ENCODE data around the gene ENAH.

The ENAH gene

GRCh38 chr1:225565847-225566246, 87.1 kb downstream of the ENAH start:
- Histone ChIP-seq H3K9me3 (no peaks in the 10 kb centered on the region), H3K27me3 (ENCODE audit: low read depth) (no peaks in the 10 kb centered on the region), H3K4me1 (peaks cover 8% of the 10 kb centered on the region), H3K36me3 (replicated peaks) (peaks cover 14% of the 10 kb centered on the region), H3K4me3 (no peak overlapping the region)
- no peak for DNase-seq (ENCODE audit: low spot score in 2 of 2)
- in situ Hi-C loops (cut with MboI; ENCODE audit: low sequenced_read_pairs) = no loop called here

DNA sequence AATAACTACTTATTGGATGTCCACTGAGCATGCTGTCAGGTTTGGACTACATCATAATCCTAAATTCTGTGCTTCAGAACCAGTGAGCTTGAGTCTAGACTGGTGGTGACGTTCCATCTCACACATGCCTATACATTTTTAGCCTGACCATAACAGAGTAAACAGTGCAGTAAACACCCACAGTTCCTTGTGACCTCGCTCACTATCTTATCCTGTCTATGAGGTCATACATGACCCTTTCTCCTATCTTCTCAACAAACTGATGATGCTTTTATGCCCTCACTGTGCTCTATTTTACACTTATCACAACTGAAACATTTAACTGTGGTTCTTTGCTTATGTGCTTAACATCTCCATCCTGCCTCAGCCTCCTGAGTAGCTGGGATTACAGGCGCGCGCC, 91.2 kb downstream of the ENAH start:
- H3K27me3 ChIP-seq (ENCODE audit: low read depth) = no peaks in the 10 kb centered on the region
- H3K9me3 ChIP-seq = no peaks in the 10 kb centered on the region
- DNase-seq (ENCODE audit: low spot score in 2 of 2) = no peak
- no peak overlapping the region for H3K4me3 ChIP-seq
- H3K36me3 ChIP-seq (replicated peaks) = peaks cover 17% of the 10 kb centered on the region
- in situ Hi-C loops (cut with MboI; ENCODE audit: low sequenced_read_pairs) = no loop called here
- no peaks in the 10 kb centered on the region for H3K4me1 ChIP-seq

DNA sequence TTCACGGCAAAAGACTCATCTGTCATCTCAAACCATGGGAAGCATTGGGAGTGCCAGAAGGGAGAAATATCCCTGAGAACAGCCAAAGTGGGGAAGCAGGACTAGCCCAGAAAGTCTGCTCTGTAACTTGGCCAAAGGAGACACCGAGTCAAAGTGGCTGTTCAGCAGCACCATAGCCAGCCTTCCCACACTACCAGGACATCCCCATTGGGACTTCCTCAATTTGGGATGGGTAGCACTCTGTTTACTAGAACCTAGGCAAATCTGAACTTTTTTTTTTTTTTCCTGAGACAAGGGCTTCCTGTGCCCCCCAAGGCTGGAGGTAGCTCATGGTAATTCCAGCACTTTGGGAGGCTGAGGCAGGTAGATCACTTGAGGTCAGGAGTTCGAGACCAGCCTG, 93.0 kb downstream of the ENAH start:
- Histone ChIP-seq H3K27me3 (ENCODE audit: low read depth) (no peaks in the 10 kb centered on the region), H3K36me3 (replicated peaks) (peaks cover 8% of the 10 kb centered on the region), H3K4me1 (no peaks in the 10 kb centered on the region), H3K4me3 (no peak overlapping the region), H3K9me3 (no peaks in the 10 kb centered on the region)
- no peak for DNase-seq (ENCODE audit: low spot score in 2 of 2)
- in situ Hi-C loops (cut with MboI; ENCODE audit: low sequenced_read_pairs) = no loop called here

DNA sequence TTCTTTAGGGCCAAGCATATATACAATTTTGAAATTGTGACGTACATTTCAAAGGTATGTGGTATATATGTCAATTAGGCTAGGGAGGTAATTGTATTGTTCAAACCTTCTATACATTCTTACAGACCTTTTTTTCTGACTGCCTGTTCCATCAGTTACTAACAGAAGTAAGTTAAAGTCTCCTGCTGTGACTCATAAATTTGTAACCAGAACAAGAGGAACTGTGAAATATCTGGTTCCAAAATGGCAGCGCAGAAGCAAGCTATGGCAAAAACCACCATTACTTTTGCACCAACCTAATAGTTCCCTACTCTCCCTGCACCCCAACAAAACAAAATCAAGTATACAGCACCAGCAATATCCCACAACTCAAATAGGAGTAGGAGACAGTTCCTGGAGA, 93.6 kb downstream of the ENAH start:
- Histone ChIP-seq H3K27me3 (ENCODE audit: low read depth) (no peaks in the 10 kb centered on the region), H3K4me3 (no peak overlapping the region), H3K9me3 (no peaks in the 10 kb centered on the region), H3K4me1 (no peaks in the 10 kb centered on the region), H3K36me3 (replicated peaks) (peaks cover 11% of the 10 kb centered on the region)
- in situ Hi-C loops (cut with MboI; ENCODE audit: low sequenced_read_pairs) = no loop called here
- no peak for DNase-seq (ENCODE audit: low spot score in 2 of 2)

GRCh38 chr1:225556694-225557093, 96.2 kb downstream of the ENAH start:
- no peak for DNase-seq (ENCODE audit: low spot score in 2 of 2)
- peaks cover 11% of the 10 kb centered on the region for H3K36me3 ChIP-seq (replicated peaks)

GRCh38 chr1:225555821-225556220, 97.1 kb downstream of the ENAH start:
- in situ Hi-C loops (cut with MboI; ENCODE audit: low sequenced_read_pairs) = no loop called here
- Histone ChIP-seq H3K36me3 (replicated peaks) (peaks cover 14% of the 10 kb centered on the region), H3K4me3 (no peak overlapping the region), H3K9me3 (no peaks in the 10 kb centered on the region), H3K4me1 (no peaks in the 10 kb centered on the region), H3K27me3 (ENCODE audit: low read depth) (no peaks in the 10 kb centered on the region)
- DNase-seq (ENCODE audit: low spot score in 2 of 2) = no peak

More at GRCh38 chr1:225556694-225557093, 96.2 kb downstream of the ENAH start:
- H3K27me3 ChIP-seq (ENCODE audit: low read depth) = no peaks in the 10 kb centered on the region
- in situ Hi-C loops (cut with MboI; ENCODE audit: low sequenced_read_pairs) = no loop called here
- H3K9me3 ChIP-seq = no peaks in the 10 kb centered on the region
- no peak overlapping the region for H3K4me3 ChIP-seq
- no peaks in the 10 kb centered on the region for H3K4me1 ChIP-seq

DNA sequence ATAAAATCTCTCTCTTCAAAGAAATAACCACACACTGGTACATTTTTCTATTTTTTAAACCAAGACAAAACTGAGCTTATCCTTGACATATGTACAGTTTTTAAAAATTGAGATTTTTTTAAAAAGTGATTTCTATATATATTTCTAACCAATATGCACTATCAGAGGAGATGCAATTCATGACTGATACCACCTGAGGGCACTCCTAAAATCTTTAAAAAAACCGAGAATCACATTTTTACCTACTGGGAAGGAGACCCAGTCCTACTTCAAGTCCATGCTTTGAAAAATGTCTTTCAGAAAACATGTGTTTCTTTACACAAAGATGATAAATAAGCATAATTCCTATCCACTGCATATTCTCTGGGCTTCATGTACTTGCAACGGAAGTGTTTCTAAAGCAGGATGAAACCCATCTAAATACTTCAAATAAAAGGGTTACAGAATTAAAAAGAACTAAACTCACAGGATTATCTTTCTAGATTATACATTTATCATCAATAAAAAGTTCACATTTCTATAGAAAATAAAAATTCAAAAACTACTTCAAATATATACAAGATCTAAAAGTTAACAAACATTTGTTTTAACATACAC, 98.6 kb downstream of the ENAH start:
- DNase-seq (ENCODE audit: low spot score in 2 of 2) = peak in 1 of 2 experiments; percentile 36
- in situ Hi-C loops (cut with MboI; ENCODE audit: low sequenced_read_pairs) = no loop called here
- H3K27me3 ChIP-seq (ENCODE audit: low read depth) = no peaks in the 10 kb centered on the region
- peaks cover 10% of the 10 kb centered on the region for H3K36me3 ChIP-seq (replicated peaks)
- H3K9me3 ChIP-seq = no peaks in the 10 kb centered on the region
- no peak overlapping the region for H3K4me3 ChIP-seq
- no peaks in the 10 kb centered on the region for H3K4me1 ChIP-seq

- DNase-seq (ENCODE audit: low spot score in 2 of 2) = no peak
- Histone ChIP-seq H3K4me1 (no peaks in the 10 kb centered on the region), H3K9me3 (no peaks in the 10 kb centered on the region), H3K36me3 (replicated peaks) (peaks cover 10% of the 10 kb centered on the region; the same call in 1 of the 2 replicates), H3K4me3 (no peak overlapping the region), H3K27me3 (ENCODE audit: low read depth) (no peaks in the 10 kb centered on the region)
- in situ Hi-C loops (cut with MboI; ENCODE audit: low sequenced_read_pairs) = no loop called here
Observed at GRCh38 chr1:225549821-225550220, 103.1 kb downstream of the ENAH start.

DNA sequence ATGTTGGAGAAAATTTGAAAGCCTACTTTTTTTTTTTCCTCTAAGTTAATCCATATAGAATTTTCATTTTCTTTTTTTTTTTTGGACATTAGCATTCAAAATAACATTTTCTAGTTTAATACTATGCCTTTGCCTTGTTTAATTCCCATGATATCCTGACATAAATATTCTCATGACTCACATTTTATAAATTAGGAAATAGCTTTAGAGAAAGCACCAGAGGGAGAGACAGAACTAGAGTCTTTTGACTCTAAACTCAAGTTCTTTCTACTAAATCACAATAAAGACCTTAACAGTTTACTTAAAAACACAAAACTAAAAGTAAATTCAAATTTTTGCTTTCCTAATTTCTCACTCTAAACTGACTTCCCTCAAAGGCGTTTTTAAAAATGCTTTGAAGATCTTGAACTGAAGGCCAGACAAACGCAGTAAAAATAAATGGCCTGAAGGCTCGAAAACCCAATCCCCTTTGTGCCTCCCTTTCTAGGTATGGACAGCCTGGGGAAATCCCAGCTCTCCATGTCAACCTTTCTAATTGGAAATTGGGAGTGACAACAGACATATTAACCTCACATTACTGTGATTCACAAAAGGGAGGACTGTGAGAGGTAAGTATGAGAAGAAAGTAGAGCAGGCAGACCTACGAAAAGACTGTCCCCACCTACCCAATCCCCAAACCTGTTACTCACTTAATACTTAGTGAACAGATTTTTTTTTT, 104.6 kb downstream of the ENAH start:
- no peaks in the 10 kb centered on the region for H3K9me3 ChIP-seq
- no peaks in the 10 kb centered on the region for H3K4me1 ChIP-seq
- H3K4me3 ChIP-seq = no peak overlapping the region
- DNase-seq (ENCODE audit: low spot score in 2 of 2) = peak in 1 of 2 experiments; percentile 19
- H3K36me3 ChIP-seq (replicated peaks) = peaks cover 5% of the 10 kb centered on the region; the same call in 1 of the 2 replicates
- in situ Hi-C loops (cut with MboI; ENCODE audit: low sequenced_read_pairs) = no loop called here
- H3K27me3 ChIP-seq (ENCODE audit: low read depth) = no peaks in the 10 kb centered on the region

GRCh38 chr1:225545649-225546048, 107.3 kb downstream of the ENAH start:
- H3K4me1 ChIP-seq = no peaks in the 10 kb centered on the region

DNA sequence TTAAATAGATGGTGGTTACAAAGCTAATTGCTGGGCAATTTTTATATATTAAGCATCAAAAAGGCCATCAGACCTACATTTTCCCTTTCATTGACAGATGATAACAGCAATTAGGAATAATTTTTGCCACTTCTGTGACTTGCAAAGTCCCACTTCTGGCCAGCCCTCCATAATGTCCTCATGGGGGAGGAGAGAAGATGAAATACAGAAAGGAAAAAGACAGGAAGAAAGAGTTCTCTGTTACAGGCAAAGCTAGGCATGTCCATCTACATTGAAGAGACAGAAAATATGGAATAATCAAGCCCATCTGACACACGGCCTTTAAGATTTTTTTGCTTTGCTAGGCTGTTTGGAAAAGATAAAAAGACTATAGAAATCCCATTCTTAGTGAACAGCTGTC, 108.0 kb downstream of the ENAH start:
- Histone ChIP-seq H3K9me3 (no peaks in the 10 kb centered on the region), H3K4me3 (no peak overlapping the region), H3K4me1 (no peaks in the 10 kb centered on the region), H3K36me3 (replicated peaks) (no peaks in the 10 kb centered on the region; the same call in 1 of the 2 replicates), H3K27me3 (ENCODE audit: low read depth) (no peaks in the 10 kb centered on the region)
- no peak for DNase-seq (ENCODE audit: low spot score in 2 of 2)
- in situ Hi-C loops (cut with MboI; ENCODE audit: low sequenced_read_pairs) = no loop called here

More at GRCh38 chr1:225545649-225546048, 107.3 kb downstream of the ENAH start:
- no peaks in the 10 kb centered on the region for H3K27me3 ChIP-seq (ENCODE audit: low read depth)
- DNase-seq (ENCODE audit: low spot score in 2 of 2) = no peak
- in situ Hi-C loops (cut with MboI; ENCODE audit: low sequenced_read_pairs) = no loop called here
- no peak overlapping the region for H3K4me3 ChIP-seq
- H3K36me3 ChIP-seq (replicated peaks) = no peaks in the 10 kb centered on the region; the same call in 1 of the 2 replicates
- H3K9me3 ChIP-seq = no peaks in the 10 kb centered on the region

GRCh38 chr1:225544263-225544662, 108.7 kb downstream of the ENAH start:
- Histone ChIP-seq H3K27me3 (ENCODE audit: low read depth) (no peaks in the 10 kb centered on the region), H3K36me3 (replicated peaks) (no peaks in the 10 kb centered on the region), H3K4me3 (no peak overlapping the region), H3K4me1 (no peaks in the 10 kb centered on the region), H3K9me3 (no peaks in the 10 kb centered on the region)
- in situ Hi-C loops (cut with MboI; ENCODE audit: low sequenced_read_pairs) = no loop called here
- no peak for DNase-seq (ENCODE audit: low spot score in 2 of 2)

DNA sequence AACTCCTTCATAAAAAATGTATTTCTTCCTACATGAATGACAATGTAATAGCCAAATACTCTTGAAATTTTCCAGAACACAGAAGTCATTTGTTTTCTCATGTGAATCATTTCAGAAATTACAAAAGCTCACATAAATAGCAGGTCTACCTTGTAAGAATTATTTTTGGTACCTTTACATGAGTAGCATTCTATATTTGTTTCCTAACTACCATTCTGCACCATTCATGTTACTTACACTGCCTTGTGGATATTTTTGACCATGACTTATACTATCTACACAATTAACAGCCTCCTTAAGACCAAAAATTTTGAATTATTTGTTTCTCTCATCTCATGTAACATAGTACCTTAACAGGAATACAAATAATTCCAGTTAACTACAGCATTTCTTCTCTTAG, 109.6 kb downstream of the ENAH start:
- Histone ChIP-seq H3K4me1 (no peaks in the 10 kb centered on the region), H3K27me3 (ENCODE audit: low read depth) (no peaks in the 10 kb centered on the region), H3K36me3 (replicated peaks) (no peaks in the 10 kb centered on the region), H3K4me3 (no peak overlapping the region), H3K9me3 (no peaks in the 10 kb centered on the region)
- in situ Hi-C loops (cut with MboI; ENCODE audit: low sequenced_read_pairs) = no loop called here
- no peak for DNase-seq (ENCODE audit: low spot score in 2 of 2)

DNA sequence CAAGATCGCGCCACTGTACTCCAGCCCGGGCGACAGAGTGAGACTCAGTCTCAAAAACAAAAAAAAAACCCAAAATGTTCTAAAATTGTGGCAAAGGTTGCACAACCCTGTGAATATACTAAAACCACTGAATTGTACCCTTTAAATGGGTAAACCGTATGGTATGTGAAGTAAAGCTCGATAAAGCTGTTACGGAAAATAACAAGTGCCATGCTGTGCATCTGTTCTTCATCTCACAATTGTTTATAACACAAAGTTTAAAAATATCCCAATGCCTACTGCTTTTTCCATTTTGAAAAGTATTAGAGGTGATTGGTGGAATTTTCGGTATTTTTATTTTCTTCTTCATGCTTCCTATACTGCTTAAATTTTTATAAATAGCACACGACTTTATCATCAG, 111.5 kb downstream of the ENAH start:
- peaks cover 5% of the 10 kb centered on the region for H3K4me1 ChIP-seq
- in situ Hi-C loops (cut with MboI; ENCODE audit: low sequenced_read_pairs) = no loop called here

More for the DNA sequence above, 111.5 kb downstream of the ENAH start:
- H3K9me3 ChIP-seq = no peaks in the 10 kb centered on the region
- no peak overlapping the region for H3K4me3 ChIP-seq
- DNase-seq (ENCODE audit: low spot score in 2 of 2) = no peak
- no peaks in the 10 kb centered on the region for H3K27me3 ChIP-seq (ENCODE audit: low read depth)
- H3K36me3 ChIP-seq (replicated peaks) = no peaks in the 10 kb centered on the region

Measured in HAP-1 (cell line).